K562 (cell line): ENCODE results near the gene AGRN. TPM values are rescaled to one million over a fixed set of nuclear protein-coding genes. Genes with fewer than 3 reads are reported as not detected.

Source experiments
- DACH1 ChIP-seq: fragments of 450-650 bp; IDR thresholded peaks from 2 replicates; pipeline ENCODE4 v1.6.1; 2018; ENCODE audit not compliant: partially characterized antibody
- ETV1 ChIP-seq: fragments of 450-650 bp; conservative IDR thresholded peaks from 2 replicates; pipeline ENCODE4 v1.6.1; 2016; ENCODE audit warnings: missing genetic modification characterization, control low read depth, low read depth, missing compliant biosample characterization
- MCM2 ChIP-seq: fragments of 450-650 bp; IDR thresholded peaks from 2 replicates; pipeline ENCODE4 v1.6.1; 2017; ENCODE audit warnings: low read depth, mild to moderate bottlenecking
- NFE2 ChIP-seq: IDR thresholded peaks from 2 replicates; pipeline ENCODE4 v1.6.1; 2014; ENCODE audit warnings: antibody characterized with exemption, low read depth
- RERE ChIP-seq: sonication (generic); formaldehyde crosslinking; IDR thresholded peaks from 2 replicates; pipeline ENCODE4 v1.8.0; 2023; ENCODE audit warnings: missing genetic modification reagents, mild to moderate bottlenecking, borderline replicate concordance
- SREBF1 ChIP-seq: fragments of 150-350 bp; IDR thresholded peaks from 2 replicates; pipeline ENCODE4 v1.6.1; 2014; ENCODE audit warnings: antibody characterized with exemption, low read depth, low read length, borderline replicate concordance
- TAF7 ChIP-seq: fragments of 450-650 bp; IDR thresholded peaks from 2 replicates; pipeline ENCODE4 v1.6.1; 2016; ENCODE audit warnings: missing genetic modification characterization, missing compliant biosample characterization
- TRIM24 ChIP-seq, 2 experiments: fragments of 450-650 bp; IDR thresholded peaks; 2 replicates each; pipeline ENCODE4 v1.6.1; 2016
- U2AF1 ChIP-seq: fragments of 200-400 bp; formaldehyde crosslinking; optimal IDR thresholded peaks from 2 replicates; pipeline ENCODE3; 2017; ENCODE audit warnings: mild to moderate bottlenecking, low read depth, low read length, moderate library complexity
- YBX1 ChIP-seq: fragments of 450-650 bp; IDR thresholded peaks from 2 replicates; pipeline ENCODE4 v1.7.1; 2016; ENCODE audit warnings: mild to moderate bottlenecking
- ZBTB5 ChIP-seq: fragments of 450-650 bp; IDR thresholded peaks from 2 replicates; pipeline ENCODE4 v1.6.1; 2017; ENCODE audit warnings: antibody characterized with exemption
- ZNF311 ChIP-seq: fragments of 250-450 bp; sonication (Bioruptor Pico); IDR thresholded peaks from 2 replicates; pipeline ENCODE4 v1.4.0; 2020; ENCODE audit warnings: mild to moderate bottlenecking, moderate library complexity
- ZNF324 ChIP-seq: fragments of 250-450 bp; sonication (Bioruptor Pico); IDR thresholded peaks from 2 replicates; pipeline ENCODE4 v1.4.0; 2020; ENCODE audit warnings: mild to moderate bottlenecking
- polyA plus RNA-seq, 8 experiments: library from polyadenylated mRNA; depleted of rRNA in 4 of 8; stranded (reverse) in 5 of 8; unstranded in 3 of 8; fragments of >200 nt; fragmentation: Nextera tagmentation in 2 of 8; fragmentation: Illumina TruSeq in 1 of 8; extraction: Ambion mirVana in 2 of 8; extraction: Trizol in 1 of 8; gene quantifications; 2 replicates each; pipeline versions ENCODE4 v1.2.1 to v1.2.3, GENCODE V29; 2011 to 2014; ENCODE audit warnings: inconsistent platforms in 1 of 8, missing spikeins in 1 of 8
- total RNA-seq, 7 experiments: library from RNA; depleted of rRNA in 6 of 7; stranded (reverse); fragments of >200 nt in 6 of 7; fragmentation: Illumina TruSeq in 2 of 7; extraction: Trizol in 2 of 7; gene quantifications; 2 replicates each; pipeline versions ENCODE4 v1.2.1 to v1.2.3, GENCODE V29; 2011 to 2021; ENCODE audit warnings: low replicate concordance in 1 of 7
- TF ChIP-seq, protein P1 (sequence below), 3 experiments: fragments of 200-800 bp in 1 of 3; sonication (Bioruptor generic) in 1 of 3; sonication (generic) in 1 of 3; formaldehyde crosslinking in 1 of 3; IDR thresholded peaks; 2 replicates each; pipeline versions ENCODE4 v1.6.1 to v1.8.0; 2016 to 2022; ENCODE audit warnings: mild to moderate bottlenecking in 2 of 3, missing compliant biosample characterization in 2 of 3, missing genetic modification characterization in 2 of 3, missing genetic modification reagents in 1 of 3
- TF ChIP-seq, protein P2 (sequence below): sonication (generic); formaldehyde crosslinking; IDR thresholded peaks from 2 replicates; pipeline ENCODE4 v1.8.1; 2022; ENCODE audit warnings: missing genetic modification reagents

Gene AGRN
- total and polyA plus RNA-seq, 9 of the 15 experiments (the other 6 are each of a cell fraction or from before 2014, with no cell fraction given): 0.04 to 111 (median 18.1) TPM

DNA sequence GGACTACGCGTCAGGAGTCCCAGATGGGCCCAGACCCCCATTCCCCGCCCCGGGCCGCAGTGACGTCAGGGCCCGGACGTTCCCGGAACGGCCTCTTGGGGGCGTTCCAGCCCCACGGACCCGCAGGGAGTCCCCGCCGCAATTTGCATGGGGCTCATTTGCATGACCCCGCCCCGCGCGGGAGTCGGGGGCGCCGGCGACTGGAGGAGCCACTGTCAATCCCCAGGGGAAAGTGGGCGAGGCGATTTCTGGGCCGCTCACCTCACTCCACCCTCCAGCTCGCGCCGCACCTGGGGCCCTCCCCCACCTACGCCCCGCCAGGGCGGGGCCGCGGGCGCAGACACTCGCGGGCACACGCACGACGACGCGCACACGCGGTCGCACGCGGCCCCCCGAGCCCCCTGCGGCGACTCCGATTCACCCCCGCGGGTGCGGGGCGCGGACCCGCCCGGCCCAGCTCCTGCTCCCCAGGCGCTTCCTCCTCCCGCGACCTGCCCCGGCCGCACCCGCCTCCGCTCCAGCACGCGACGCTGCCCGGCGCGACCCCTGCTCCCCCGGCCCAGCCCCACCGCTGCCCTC lies 13.2 kb downstream of the AGRN start (continued):
- TF ChIP-seq RERE (CRISPR knock-in tag) (no peak), SREBF1 (no peak), ZBTB5 (no peak), ZNF324 (CRISPR knock-in tag) (no peak), DACH1 (no peak), TRIM24 (IDR thresholded peaks at IDR 0.05) (no peak), MCM2 (no peak), ETV1 (no peak), TAF7 (tag) (no peak), ZNF311 (CRISPR knock-in tag) (no peak), NFE2 (no peak), YBX1 (no peak), U2AF1 (no peak)
- TF ChIP-seq, protein P1, sequence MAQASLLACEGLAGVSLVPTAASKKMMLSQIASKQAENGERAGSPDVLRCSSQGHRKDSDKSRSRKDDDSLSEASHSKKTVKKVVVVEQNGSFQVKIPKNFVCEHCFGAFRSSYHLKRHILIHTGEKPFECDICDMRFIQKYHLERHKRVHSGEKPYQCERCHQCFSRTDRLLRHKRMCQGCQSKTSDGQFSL (CRISPR knock-in tag; IDR thresholded peaks at IDR 0.05): no peak
- TF ChIP-seq, protein P1 (tag; IDR thresholded peaks at IDR 0.05): no peak
- TF ChIP-seq, protein P2, sequence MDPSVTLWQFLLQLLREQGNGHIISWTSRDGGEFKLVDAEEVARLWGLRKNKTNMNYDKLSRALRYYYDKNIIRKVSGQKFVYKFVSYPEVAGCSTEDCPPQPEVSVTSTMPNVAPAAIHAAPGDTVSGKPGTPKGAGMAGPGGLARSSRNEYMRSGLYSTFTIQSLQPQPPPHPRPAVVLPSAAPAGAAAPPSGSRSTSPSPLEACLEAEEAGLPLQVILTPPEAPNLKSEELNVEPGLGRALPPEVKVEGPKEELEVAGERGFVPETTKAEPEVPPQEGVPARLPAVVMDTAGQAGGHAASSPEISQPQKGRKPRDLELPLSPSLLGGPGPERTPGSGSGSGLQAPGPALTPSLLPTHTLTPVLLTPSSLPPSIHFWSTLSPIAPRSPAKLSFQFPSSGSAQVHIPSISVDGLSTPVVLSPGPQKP (CRISPR knock-in tag): no peak
